ENCODE data around the gene CR1L.
"Not testable (repeated sequence)": the region's sequence is repeated elsewhere in the genome, so short reads cannot be mapped to it uniquely, and the experiment has no call there.

CR1L gene

GRCh38 chr1:207682872-207683434 lies 38.0 kb downstream of the CR1L start:
- not testable (repeated sequence) for DNase-seq (ENCODE audit: low read depth)

GRCh38 chr1:207690551-207690950 lies 45.6 kb downstream of the CR1L start:
- DNase-seq (ENCODE audit: low read depth) = not testable (repeated sequence)

- DNase-seq (ENCODE audit: low read depth) = no peak
Measured at GRCh38 chr1:207691010-207691409, 46.1 kb downstream of the CR1L start.

- DNase-seq (ENCODE audit: low read depth) = no peak
Measured at GRCh38 chr1:207691841-207692240, 46.9 kb downstream of the CR1L start.

- not testable (repeated sequence) for DNase-seq (ENCODE audit: low read depth)
Measured at GRCh38 chr1:207692291-207692690, 47.4 kb downstream of the CR1L start.

- no peak for DNase-seq (ENCODE audit: low read depth)
Measured at GRCh38 chr1:207695891-207696290, 51.0 kb downstream of the CR1L start.

- no peak for DNase-seq (ENCODE audit: low read depth)
Measured at GRCh38 chr1:207698822-207699483, 54.0 kb downstream of the CR1L start.

GRCh38 chr1:207702317-207702716 lies 57.4 kb downstream of the CR1L start:
- no peak for DNase-seq (ENCODE audit: low read depth)

GRCh38 chr1:207703712-207704111 lies 58.8 kb downstream of the CR1L start:
- DNase-seq (ENCODE audit: low read depth) = no peak

GRCh38 chr1:207708004-207708403 lies 63.1 kb downstream of the CR1L start:
- not testable (repeated sequence) for DNase-seq (ENCODE audit: low read depth)

- no peak for DNase-seq (ENCODE audit: low read depth)
Measured at GRCh38 chr1:207711285-207711684, 66.4 kb downstream of the CR1L start.

GRCh38 chr1:207712701-207713100 lies 67.8 kb downstream of the CR1L start:
- DNase-seq (ENCODE audit: low read depth) = not testable (repeated sequence)

GRCh38 chr1:207713529-207713928 lies 68.6 kb downstream of the CR1L start:
- DNase-seq (ENCODE audit: low read depth) = no peak

- no peak for DNase-seq (ENCODE audit: low read depth)
Measured at GRCh38 chr1:207719234-207719633, 74.3 kb downstream of the CR1L start.

GRCh38 chr1:207728200-207728858 lies 83.4 kb downstream of the CR1L start:
- DNase-seq (ENCODE audit: low read depth) = not testable (repeated sequence)

- DNase-seq (ENCODE audit: low read depth) = not testable (repeated sequence)
Measured at GRCh38 chr1:207737503-207738157, 92.7 kb downstream of the CR1L start.

GRCh38 chr1:207738158-207738659 lies 93.3 kb downstream of the CR1L start:
- not testable (repeated sequence) for DNase-seq (ENCODE audit: low read depth)

GRCh38 chr1:207740207-207740606 lies 95.3 kb downstream of the CR1L start:
- DNase-seq (ENCODE audit: low read depth) = no peak

GRCh38 chr1:207742850-207743555 lies 98.1 kb downstream of the CR1L start:
- no peak for DNase-seq (ENCODE audit: low read depth)

- DNase-seq (ENCODE audit: low read depth) = no peak
Measured at GRCh38 chr1:207744000-207744534, 99.1 kb downstream of the CR1L start.

- no peak for DNase-seq (ENCODE audit: low read depth)
Measured at GRCh38 chr1:207745285-207745684, 100.4 kb downstream of the CR1L start.

Measured in stimulated activated CD8-positive, alpha-beta memory T cell treated with anti-CD3 and anti-CD28 coated beads, Interleukin-12 subunit alpha, Interleukin-12 subunit beta, amount 100 ng/mL, for 4 hours (primary cell).